NCI-H146 (cell line): Measurements from ENCODE around the gene SIRT7.
"Not testable (repeated sequence)": the region's sequence is repeated elsewhere in the genome, so short reads cannot be mapped to it uniquely, and the experiment has no call there.

Source experiments
- DNase-seq: peaks from one replicate; lab custom pipeline; 2025; lab: John Stamatoyannopoulos, UW

SIRT7 gene

DNA sequence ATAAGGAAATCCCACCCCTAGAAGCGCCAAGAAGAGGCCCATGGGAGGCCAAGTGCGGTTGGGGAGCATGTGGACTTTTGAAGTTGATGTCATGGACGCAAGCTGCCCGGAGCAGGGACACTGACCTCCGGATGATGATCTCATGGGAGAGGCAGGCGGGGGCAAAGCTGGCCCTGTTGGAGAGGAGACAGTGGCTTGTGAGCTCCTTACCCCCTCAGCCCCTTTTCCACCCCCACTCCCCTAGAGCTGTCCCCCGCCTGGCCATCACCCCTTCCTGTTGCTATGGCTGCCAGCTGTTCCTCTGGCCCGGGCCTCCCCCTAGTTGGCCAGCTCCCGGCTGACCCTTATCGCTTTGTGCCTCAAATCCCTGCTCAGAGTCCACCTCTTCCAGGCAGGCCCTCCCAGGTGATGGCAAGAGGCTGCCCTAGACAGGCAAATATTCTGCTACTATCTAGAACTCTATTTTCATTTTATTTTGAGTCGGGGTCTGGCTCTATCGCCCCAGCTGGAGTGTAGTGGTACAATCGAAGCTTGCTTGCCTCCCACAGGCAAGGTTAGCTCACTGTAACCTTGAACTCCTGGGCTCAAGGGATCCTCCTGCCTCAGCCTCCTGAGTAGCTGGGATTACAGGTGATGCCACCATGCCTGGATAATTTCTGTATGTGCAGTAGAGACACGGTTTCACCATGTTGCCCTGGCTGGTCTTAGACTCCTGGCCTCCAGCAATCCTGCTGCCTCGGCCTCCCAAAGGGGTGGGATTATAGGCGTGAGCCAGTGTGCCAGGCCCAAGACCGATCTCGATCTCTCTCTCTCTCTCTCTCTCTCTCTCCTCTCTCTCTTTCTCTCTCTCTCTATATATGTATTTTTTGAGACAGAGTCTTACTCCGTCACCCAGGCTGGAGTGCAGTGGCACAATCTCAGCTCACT lies 36.4 kb upstream of the SIRT7 start:
- no peak for DNase-seq

DNA sequence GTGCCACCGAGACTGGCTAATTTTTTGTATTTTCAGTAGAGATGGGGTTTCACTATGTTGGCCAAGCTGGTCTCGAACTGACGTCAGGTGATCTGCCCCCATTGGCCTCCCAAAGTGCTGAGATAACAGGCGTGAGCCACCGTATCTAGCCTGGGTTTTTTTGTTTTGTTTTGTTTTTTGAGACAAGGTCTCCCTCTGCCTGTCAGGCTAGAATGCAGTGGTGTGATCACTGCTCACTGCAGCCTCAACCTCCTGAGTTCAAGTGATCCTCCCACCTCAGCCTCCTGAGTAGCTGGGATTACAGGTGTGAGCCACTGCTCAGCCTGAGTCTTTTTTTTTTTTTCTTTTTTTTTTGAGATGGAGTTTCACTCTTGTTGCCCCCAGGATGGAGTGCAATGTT lies 35.5 kb upstream of the SIRT7 start:
- not testable (repeated sequence) for DNase-seq

DNA sequence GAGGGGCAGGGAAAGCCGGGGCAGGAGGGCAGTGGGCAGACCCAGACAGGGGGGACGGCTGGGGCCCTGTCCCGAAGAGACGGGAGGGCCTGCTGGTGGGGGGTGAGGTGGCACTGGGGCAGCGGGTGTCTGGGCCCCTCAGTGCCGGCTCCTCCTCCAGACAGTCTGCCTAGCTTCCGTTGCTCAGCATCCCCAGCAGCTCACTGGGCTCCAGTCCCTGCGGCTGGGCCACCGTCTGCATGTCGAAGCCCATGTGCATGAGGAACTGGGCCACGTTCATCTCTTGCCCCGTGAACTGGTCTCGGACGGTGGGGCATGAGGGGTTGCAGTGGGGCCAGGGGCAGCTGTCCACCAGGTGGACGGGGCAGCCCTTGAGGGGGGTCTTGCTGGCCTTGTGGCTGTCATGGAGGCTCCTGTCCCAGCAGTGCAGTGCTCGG lies 34.8 kb upstream of the SIRT7 start:
- DNase-seq, result no peak

DNA sequence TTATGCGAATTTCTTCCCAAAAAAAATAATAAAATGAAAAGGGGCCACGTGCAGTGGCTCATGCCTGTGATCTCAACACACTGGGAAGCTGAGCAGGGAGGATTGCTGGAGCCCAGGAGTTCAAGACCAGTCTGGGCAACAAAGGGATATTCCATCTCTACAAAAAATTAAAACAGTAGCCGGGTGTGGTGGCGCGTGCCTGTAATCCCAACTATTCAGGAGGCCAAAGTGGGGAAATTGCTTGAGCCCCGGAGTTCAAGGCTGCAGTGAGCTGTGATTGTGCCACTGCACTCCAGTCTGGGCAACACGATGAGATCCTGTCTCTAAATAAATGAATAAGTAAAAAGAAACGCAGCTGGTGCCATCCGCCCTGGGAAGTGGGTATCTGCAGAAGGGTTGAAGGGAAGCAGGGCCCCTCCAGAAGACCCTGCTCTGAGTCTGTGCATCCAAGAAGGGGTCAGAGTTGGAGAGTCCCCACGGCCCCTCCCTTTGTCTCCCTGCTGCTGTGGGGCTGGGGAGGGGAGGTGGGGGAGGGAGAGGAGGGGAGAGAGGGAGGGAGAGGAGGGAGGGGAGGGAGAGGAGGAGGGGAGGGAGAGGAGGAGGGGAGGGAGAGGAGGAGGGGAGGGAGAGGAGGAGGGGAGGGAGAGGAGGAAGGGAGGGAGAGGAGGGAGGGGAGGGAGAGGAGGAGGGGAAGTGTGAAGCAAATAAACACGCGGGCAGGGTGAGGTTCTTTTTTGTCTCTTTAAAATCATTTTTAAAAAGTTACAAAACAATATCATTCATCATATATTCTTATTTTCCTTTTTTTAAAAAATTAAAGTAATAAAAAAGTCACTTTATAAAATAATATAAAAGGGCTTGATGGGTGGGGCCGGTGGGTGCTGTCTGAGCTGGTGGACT lies 34.1 kb upstream of the SIRT7 start:
- DNase-seq, result no peak

DNA sequence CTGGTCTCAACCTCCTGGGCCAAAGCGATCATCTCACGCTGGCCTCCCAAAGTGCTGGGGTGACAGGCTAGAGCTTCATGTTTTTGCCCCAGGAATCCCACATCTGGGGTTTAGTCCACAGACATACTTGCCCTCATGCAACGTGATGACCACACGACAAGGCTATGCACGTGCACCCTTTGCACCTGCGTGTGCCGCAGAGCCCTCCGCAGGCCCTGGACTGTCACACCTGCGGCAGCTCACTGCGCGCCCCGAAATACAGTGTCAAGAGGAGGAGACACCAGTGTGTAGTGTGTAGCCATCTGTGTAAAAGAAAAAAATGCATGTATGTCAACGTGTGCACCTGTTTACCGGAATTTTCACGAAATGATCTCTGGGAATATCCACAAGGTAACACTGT lies 32.5 kb upstream of the SIRT7 start:
- DNase-seq, result no peak

DNA sequence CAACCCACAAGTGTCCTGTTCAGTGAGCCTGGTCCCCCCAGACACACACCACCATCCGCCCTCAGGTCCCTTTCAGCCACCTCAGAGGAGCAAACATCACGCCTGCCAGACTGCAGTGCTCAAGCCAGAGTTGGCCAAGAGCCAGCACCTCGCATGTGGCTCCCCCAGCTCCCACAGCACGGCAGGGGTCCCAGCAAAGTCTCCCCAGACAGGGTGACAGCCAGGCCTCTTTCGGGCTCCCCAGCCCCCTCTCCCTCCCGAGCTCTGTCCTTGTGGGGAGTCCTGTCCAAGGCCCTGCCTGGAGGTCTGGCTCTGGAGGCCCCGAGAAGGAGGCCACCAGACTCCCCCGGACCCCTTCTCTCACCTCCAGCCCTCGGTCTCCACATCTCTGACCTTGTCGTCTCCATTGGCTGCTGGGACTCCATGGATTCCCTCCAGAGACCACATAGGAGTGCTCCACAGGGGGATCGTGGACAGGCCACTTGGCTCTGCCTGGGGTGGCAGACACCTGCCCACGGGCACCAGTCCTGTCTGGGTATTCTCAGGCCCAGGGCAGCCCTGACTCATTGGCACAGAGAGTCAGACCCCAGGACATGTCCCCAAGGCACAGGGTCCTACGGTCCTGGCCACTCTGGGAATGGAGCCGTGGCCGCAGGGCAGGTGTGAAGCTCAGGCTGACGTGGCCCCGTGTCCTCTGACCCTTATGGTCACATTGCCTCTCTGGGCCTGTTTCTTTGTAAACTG lies 30.8 kb upstream of the SIRT7 start:
- DNase-seq, result no peak

DNA sequence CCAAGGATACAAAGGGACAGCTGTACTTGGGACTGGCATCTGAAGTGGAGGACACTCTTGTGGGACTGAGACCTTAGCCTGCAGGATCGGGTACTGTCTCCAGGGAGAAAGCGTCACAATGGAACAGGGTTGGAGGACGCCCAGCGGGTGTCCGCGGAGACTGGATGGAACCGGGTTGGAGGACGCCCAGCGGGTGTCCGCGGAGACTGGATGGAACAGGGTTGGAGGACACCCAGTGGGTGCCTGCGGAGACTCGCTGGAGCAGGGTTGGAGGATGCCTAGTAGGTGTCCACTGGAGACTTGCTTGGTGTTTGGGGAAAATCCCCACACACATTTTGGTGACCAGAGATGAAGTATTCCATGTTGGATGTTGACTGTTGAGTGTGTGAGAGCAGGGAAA lies 29.2 kb upstream of the SIRT7 start, which contains the start of gene MYADML2:
Gene MYADML2, minus strand, starts transcription at position 45 of the 400 bp plus-strand sequence. CDS start 5,492 bp downstream, outside the sequence.
- no peak for DNase-seq

DNA sequence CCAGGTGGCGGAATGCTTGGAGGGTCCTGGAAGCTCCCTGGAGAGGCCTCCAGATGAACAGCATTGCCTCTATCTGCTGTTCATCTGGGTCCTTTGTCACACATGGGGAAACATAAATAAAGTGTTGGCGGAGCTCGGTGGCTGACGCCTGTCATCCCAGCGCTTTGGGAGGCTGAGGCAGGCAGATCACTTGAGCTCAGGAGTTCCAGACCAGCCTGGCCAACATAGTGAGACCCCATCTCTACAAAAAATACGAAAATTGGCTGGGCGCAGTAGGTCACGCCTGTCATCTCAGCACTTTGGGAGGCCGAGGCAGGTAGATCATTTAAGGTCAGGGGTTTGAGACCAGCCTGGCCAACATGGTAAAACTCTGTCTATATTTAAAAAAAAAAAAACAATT lies 26.9 kb upstream of the SIRT7 start:
- DNase-seq, result no peak

DNA sequence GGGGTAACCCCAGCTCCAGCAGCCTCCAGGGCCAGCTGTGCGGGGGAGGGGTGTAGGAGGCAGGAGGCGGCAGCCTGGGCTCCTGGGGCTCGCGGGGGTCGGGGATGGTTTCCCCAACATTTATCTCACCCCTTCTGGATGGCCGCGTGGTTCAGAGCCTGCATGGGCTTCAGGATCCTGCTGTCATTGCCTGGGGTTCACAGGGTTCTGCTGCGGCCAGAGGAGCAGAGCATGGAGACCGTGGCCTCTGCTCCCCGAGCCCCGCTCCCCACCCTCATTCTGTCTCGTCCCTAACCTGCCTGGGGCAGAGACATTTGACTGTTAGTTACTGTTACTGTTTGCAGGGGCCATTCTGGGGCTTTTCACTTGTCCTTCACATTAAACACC lies 24.2 kb upstream of the SIRT7 start:
- no peak for DNase-seq

DNA sequence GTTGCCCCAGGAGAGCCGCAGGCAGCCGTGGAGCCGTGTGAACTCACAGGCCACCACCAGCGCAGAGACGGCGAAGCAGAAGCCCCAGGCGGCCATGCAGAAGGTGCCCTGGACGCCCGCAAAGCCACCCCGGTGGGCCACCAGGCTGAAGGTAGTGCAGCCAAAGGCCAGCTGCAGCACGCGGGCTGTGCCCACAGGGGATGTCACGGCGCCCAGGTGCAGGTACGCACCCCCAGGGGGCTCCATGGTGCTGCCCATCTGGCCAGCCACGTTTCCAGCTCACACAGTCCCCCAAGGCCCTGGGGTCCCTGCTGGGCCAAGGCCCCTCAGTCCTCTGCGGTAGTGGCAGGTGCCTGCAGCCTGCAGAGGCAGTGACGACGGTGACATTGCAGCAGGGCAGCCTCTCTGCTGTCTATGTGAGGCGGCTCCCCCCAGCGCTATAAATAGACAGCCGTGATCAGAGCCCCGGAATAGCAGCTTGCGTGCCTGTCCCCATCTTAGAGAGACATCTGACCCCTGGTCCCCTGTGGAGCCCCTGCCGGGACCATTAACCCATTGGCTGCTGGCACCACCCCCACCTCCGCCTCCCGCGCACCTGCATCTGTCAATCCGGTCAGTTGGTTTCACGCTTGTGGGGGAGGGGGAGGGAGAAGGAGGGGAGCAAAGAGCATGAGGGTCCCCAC lies 23.6 kb upstream of the SIRT7 start:
- DNase-seq, result peak; percentile 84

DNA sequence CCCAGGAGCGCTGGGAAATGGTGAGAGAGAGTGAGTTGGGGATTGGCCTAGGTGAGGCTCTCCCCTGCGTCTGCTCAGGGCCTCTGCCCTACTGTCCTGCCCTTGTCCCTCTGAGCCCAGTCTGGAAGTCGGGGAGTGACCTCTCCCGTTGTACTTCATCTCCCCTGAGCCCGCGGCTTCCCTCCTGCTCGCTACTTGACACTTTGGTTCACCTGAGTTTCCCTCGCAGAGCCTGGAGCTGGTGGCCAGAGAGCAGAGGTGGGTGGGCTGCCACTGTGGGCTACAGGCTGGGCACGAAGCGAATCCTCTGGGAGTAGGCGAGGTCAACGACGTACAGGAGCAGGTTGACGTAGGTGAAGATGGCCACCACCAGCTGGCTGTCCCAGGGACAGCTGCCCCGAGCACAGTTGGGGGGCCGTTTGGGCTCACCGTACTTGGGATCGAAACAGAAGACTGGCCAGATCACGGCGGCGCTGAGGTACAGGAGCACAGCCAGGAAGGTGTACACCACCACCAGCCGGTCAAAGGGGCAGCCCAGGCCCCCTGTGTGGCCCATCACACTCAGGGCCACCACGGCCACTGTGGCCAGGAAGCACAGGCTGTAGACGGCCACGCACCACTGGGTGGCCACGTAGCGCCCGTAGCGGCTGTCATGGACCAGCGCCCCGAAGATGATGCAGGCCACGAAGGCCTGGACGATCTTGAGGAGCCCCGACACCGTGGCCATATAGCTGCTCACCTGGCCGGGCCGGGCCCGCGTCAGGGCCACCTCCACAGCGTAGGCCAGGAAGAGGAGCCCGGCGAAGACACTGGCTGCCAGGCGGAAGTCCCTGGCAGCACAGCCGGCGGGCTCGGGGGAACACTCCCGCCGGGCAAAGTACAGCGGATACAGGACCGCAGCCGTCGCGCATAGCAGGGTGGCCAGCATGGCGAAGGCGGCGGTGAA lies 22.8 kb upstream of the SIRT7 start:
- no peak for DNase-seq

DNA sequence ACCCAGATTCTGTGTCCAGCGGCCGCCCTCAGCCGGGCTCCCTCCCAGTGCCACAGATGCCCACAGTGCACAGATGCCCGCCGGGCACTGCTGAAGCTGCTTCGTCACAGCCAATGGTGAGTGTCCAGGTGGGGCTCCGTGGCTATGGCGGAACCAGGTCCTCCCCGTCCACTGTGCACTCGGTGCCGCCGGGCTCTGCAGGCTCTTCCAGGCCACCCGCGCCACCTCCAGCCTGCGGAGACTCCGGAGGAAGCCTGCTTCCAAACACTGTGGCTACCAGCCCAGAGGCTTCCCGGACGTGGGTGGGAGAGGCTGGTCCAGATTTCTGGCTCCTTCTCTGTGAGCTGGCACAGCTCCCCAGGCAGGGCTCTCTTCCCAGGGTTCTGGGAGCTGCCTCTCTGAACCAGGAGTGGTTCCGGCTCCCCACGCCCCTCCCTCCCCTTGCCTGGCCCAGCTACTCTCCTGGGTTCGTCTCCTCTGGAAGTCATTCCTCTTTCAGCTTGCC lies 22.0 kb upstream of the SIRT7 start:
- DNase-seq, result no peak

DNA sequence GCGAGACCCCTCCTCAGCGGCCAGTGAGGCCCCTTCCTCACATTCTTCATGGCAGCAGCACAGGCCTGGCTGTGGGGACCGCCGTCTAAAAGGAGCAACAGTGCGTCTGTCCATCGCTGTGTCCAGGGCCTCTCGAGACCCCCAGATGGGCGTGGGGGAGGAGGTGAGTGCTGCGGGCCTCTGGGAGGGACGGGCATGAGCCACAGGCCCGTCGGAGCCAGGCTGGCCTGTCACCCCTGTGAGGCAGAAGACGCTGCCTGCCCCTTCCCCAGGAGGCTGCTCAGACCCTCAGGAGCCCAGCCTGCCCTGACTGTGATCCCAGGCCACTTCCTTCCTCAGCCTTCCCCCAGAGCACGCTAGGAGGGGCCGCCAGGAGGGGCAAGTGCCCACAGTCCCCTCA lies 21.2 kb upstream of the SIRT7 start:
- no peak for DNase-seq

DNA sequence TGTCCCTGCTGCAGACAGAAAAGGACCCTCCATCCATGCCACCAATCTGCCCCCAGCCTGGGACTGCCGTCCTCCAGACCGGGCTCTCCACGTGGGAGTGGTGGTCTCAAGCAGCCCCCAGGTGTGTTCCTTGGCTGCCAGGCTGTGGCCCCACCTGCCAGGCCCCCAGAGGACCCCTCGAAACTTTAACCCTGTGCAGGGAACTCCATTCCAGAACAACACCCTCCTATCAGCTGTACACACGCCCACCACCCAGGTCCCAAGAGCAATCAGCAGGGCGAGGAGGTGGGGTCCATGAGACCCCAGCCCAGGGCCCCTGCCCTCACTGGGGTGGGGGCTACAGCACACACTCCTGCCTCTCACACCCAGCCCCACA lies 17.7 kb upstream of the SIRT7 start:
- DNase-seq, result no peak

DNA sequence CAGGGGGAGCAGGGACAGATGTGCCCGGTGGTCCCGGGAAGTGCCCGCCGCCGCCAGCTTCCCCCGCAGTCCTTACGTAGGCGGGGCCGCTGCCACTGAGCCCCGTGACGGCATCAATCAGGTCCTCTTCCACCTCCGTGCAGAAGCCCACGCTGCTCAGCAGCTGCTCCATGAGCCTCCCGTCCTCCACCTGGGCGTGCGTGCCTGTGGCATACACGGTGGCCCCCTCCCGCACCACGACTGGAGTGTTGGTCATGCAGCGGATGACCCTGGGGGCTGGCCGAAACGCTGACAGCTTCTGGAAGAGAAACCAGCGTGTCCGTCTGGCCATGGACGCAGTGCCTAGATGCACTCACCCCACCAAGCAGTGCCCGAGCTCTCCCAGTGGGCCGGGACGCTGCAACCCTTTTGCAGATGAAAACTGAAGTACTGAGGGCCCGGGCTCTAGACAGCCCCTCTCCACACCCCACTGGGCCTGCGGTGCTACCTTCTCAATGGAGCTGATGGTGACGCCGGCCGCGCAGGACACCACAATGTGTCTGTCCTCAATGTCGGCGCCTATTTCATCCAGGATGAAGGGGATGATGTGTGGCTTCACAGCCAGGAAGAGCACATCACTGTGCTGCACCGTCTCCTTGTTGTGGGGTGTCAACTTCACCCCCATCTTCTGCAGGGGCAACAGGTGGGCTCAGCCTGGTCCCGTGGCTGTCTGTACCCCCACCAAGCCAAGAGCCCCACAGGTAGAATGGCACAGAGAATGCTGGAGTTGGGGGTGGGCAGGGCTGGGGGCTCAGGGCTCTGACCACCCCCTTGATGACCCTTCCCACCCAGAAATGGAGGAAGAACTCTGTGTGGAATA lies 17.1 kb upstream of the SIRT7 start:
- no peak for DNase-seq

DNA sequence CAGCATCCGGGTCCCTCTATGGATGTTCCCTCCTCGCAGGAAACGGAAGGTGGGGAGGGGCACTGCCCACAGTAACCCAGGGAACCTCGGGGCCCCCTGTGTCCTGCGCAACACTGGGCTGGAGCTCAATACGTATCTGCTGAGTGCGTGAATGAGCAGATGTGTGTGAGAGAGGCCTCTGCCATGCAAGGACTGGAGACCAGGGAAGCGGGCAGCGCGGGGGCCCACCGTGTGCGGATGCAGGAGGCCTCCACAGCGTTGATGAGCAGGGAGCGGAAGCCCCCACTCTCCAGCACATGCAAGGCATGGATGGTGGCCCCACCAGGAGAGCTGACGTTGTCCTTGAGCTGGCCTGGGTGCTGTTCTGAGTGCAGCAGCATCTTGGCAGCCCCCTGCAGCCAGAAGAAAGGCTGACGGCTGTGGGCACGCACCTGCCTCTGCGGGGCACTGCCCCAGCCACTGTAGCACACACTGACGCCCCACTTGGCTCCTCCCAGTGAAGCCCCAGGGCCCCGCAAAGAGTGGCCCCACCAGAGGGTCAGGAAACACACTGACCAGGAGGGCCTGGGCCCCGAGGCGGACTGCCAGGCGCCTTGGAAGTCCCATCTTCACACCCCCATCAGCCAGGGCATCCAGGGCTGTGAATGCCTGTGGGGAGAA lies 16.3 kb upstream of the SIRT7 start:
- no peak for DNase-seq

DNA sequence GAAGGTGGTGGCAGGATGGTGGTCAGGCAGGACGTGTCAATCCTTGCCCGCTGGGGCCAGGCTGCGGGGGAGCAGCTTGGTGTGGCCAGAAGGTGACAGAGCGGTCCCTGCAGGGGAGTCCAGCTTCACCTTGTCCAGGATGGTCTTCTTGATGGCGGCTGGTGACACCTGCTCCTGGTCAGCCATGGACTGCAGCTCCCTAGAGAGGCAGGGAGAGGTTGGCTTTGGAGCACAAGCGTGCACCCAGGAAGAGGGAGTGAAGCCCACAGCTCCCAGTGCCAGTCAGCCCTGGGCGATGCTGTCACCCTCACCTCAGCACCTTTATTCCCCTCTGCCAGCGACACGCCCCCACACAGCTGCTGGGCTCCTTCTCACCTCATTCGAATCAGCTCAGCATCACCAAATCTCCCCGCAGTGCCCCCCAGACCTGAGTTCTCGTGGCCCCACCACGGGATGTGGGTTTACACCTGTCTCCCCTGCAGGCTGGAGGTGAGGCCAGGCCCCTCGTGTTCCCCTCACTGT lies 15.3 kb upstream of the SIRT7 start:
- DNase-seq, result no peak

DNA sequence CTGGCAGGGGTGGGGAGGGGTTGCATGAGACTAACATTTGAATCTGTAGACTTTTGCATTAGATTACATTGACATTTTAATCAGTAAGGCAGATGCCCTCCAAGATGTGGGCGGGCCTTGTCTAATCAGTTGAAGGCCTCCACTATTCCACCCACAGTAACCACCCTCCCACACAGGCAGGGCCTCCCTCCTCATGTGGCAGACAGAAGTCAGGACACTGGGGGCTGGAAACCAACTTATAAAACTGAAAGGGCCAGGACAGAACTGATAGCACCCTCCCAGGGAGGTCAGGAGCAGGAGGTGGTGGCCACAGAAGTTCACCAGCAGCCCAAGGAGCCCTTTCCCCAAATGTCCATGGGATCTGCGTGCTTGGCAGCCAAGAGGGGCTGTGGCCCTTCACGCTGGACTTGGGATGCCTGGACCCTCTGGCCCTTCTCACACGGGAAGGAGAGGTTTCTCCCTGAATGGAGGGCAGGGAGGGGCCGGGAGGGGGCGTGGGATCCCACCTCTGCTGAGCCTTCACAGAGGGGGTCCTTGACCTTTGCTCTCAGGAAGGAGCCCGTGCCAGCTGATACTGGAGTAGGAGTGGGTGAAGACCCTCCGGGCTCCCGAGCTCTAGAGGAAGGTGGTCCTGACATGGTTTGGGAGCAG lies 14.5 kb upstream of the SIRT7 start:
- no peak for DNase-seq
